H1 (cell line): Measurements from ENCODE around the gene NKAIN2. TPM values are rescaled to one million over a fixed set of nuclear protein-coding genes. Genes with fewer than 3 reads are reported as not detected.

ENCODE experiments used
- GTF2F1 ChIP-seq: IDR thresholded peaks from 2 replicates; pipeline ENCODE4 v1.6.1; 2012; ENCODE audit warnings: low read depth, low read length, improper control_type of control experiment, borderline replicate concordance
- MAFK ChIP-seq: IDR thresholded peaks from 2 replicates; pipeline ENCODE4 v1.6.1; 2012; ENCODE audit warnings: low read depth, mild to moderate bottlenecking, improper control_type of control experiment, low read length
- polyA plus RNA-seq, 7 experiments: library from polyadenylated mRNA; depleted of rRNA in 3 of 7; stranded (reverse) in 5 of 7; unstranded in 2 of 7; fragments of >200 nt in 5 of 7; fragments of 200-250 nt in 2 of 7; gene quantifications; 1 replicate in 5 of 7; 2 replicates in 1 of 7; 4 replicates in 1 of 7; pipeline versions ENCODE4 v1.2.1 to v1.2.3, GENCODE V29; 2011 to 2013; ENCODE audit warnings: missing spikeins in 2 of 7, mixed read lengths in 2 of 7
- total RNA-seq: library from RNA; stranded (reverse); fragmentation: NEBNext Ultra II Directional; extraction: Animal tissue kit (Norgen Biotek cat#: 25700); gene quantifications from 2 replicates; pipeline ENCODE4 v1.2.1, GENCODE V29; 2021
- TF ChIP-seq, protein P1 (sequence below): fragments of 300-600 bp; sonication (generic); IDR thresholded peaks from 2 replicates; pipeline ENCODE4 v1.7.1; 2012; ENCODE audit warnings: low read length, moderate library complexity, mild to moderate bottlenecking, inconsistent platforms; ENCODE audit not compliant: insufficient replicate concordance

NKAIN2 gene
- total and polyA plus RNA-seq, 2 of the 8 experiments (the other 6 are each of a cell fraction or from before 2014, with no cell fraction given), result 0.20 to 0.34 TPM

DNA sequence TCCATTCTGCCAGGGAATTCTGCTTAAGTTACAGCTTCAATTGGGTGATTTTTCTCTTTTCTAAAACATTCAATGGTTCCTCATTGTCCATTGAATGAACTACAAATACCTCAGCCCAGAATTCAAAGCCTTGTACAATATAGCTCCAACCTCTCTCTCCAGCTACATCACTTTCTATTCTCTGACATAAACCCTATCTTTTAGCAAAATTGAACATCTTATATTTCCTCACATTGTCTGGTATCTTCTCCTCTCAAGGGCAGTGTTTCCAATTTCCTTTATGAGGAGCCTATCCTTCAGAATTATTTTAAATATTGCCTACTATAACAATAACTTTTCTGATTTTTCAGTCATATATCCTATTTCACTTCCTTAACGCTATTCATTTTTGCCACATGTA lies 955.0 kb downstream of the NKAIN2 start (continued):
- TF ChIP-seq, protein P1, sequence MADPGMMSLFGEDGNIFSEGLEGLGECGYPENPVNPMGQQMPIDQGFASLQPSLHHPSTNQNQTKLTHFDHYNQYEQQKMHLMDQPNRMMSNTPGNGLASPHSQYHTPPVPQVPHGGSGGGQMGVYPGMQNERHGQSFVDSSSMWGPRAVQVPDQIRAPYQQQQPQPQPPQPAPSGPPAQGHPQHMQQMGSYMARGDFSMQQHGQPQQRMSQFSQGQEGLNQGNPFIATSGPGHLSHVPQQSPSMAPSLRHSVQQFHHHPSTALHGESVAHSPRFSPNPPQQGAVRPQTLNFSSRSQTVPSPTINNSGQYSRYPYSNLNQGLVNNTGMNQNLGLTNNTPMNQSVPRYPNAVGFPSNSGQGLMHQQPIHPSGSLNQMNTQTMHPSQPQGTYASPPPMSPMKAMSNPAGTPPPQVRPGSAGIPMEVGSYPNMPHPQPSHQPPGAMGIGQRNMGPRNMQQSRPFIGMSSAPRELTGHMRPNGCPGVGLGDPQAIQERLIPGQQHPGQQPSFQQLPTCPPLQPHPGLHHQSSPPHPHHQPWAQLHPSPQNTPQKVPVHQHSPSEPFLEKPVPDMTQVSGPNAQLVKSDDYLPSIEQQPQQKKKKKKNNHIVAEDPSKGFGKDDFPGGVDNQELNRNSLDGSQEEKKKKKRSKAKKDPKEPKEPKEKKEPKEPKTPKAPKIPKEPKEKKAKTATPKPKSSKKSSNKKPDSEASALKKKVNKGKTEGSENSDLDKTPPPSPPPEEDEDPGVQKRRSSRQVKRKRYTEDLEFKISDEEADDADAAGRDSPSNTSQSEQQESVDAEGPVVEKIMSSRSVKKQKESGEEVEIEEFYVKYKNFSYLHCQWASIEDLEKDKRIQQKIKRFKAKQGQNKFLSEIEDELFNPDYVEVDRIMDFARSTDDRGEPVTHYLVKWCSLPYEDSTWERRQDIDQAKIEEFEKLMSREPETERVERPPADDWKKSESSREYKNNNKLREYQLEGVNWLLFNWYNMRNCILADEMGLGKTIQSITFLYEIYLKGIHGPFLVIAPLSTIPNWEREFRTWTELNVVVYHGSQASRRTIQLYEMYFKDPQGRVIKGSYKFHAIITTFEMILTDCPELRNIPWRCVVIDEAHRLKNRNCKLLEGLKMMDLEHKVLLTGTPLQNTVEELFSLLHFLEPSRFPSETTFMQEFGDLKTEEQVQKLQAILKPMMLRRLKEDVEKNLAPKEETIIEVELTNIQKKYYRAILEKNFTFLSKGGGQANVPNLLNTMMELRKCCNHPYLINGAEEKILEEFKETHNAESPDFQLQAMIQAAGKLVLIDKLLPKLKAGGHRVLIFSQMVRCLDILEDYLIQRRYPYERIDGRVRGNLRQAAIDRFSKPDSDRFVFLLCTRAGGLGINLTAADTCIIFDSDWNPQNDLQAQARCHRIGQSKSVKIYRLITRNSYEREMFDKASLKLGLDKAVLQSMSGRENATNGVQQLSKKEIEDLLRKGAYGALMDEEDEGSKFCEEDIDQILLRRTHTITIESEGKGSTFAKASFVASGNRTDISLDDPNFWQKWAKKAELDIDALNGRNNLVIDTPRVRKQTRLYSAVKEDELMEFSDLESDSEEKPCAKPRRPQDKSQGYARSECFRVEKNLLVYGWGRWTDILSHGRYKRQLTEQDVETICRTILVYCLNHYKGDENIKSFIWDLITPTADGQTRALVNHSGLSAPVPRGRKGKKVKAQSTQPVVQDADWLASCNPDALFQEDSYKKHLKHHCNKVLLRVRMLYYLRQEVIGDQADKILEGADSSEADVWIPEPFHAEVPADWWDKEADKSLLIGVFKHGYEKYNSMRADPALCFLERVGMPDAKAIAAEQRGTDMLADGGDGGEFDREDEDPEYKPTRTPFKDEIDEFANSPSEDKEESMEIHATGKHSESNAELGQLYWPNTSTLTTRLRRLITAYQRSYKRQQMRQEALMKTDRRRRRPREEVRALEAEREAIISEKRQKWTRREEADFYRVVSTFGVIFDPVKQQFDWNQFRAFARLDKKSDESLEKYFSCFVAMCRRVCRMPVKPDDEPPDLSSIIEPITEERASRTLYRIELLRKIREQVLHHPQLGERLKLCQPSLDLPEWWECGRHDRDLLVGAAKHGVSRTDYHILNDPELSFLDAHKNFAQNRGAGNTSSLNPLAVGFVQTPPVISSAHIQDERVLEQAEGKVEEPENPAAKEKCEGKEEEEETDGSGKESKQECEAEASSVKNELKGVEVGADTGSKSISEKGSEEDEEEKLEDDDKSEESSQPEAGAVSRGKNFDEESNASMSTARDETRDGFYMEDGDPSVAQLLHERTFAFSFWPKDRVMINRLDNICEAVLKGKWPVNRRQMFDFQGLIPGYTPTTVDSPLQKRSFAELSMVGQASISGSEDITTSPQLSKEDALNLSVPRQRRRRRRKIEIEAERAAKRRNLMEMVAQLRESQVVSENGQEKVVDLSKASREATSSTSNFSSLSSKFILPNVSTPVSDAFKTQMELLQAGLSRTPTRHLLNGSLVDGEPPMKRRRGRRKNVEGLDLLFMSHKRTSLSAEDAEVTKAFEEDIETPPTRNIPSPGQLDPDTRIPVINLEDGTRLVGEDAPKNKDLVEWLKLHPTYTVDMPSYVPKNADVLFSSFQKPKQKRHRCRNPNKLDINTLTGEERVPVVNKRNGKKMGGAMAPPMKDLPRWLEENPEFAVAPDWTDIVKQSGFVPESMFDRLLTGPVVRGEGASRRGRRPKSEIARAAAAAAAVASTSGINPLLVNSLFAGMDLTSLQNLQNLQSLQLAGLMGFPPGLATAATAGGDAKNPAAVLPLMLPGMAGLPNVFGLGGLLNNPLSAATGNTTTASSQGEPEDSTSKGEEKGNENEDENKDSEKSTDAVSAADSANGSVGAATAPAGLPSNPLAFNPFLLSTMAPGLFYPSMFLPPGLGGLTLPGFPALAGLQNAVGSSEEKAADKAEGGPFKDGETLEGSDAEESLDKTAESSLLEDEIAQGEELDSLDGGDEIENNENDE, result no peak
- TF ChIP-seq MAFK, result no peak
- TF ChIP-seq GTF2F1, result no peak
